ENCODE results near the gene PLEKHG2.

DNA sequence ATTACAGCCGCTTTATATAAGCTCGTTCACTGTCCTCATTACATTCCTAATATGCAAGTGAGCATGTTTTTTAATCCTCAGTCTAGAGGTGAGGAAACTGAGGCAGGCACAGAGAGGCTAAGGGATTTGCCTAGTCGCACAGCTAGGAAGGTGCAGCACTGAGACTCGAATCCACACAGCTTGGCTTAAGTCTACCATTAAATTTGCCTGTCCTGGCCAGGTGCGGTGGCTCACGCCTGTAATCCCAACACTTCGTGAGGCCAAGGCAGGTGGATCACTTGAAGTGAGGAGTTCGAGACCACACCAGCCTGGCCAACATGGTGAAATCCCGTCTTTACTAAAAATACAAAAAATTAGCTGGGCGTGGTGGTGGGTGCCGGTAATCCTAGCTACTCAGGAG is 15.2 kb downstream of the PLEKHG2 start:
- TF ChIP-seq, protein P1, sequence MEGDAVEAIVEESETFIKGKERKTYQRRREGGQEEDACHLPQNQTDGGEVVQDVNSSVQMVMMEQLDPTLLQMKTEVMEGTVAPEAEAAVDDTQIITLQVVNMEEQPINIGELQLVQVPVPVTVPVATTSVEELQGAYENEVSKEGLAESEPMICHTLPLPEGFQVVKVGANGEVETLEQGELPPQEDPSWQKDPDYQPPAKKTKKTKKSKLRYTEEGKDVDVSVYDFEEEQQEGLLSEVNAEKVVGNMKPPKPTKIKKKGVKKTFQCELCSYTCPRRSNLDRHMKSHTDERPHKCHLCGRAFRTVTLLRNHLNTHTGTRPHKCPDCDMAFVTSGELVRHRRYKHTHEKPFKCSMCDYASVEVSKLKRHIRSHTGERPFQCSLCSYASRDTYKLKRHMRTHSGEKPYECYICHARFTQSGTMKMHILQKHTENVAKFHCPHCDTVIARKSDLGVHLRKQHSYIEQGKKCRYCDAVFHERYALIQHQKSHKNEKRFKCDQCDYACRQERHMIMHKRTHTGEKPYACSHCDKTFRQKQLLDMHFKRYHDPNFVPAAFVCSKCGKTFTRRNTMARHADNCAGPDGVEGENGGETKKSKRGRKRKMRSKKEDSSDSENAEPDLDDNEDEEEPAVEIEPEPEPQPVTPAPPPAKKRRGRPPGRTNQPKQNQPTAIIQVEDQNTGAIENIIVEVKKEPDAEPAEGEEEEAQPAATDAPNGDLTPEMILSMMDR (IDR thresholded peaks at IDR 0.05): no peak
- TF ChIP-seq POLR2A (IDR thresholded peaks at IDR 0.05): no peak
